HUES64 (cell line): Measurements from ENCODE around the gene AK6.
A peak's percentile ranks its signal among the peaks of the same experiment; 100 is the strongest.
"Not testable (repeated sequence)": the region's sequence is repeated elsewhere in the genome, so short reads cannot be mapped to it uniquely, and the experiment has no call there.

Experiments used
- H3K27ac ChIP-seq: 2 replicates; pipeline ENCODE4 v1.7.0; 2013; ENCODE audit warnings: low read depth, low read length, inconsistent platforms
- H3K27me3 ChIP-seq: 2 replicates; pipeline ENCODE4 v1.6.1; 2013; ENCODE audit warnings: mild to moderate bottlenecking, low read length; ENCODE audit not compliant: insufficient read depth
- H3K36me3 ChIP-seq: 2 replicates; pipeline ENCODE4 v1.6.1; 2013; ENCODE audit warnings: mild to moderate bottlenecking, low read length; ENCODE audit not compliant: insufficient read depth
- H3K4me1 ChIP-seq: 2 replicates; pipeline ENCODE4 v1.6.1; 2013; ENCODE audit warnings: mild to moderate bottlenecking, low read length, moderate library complexity; ENCODE audit not compliant: insufficient read depth
- H3K4me3 ChIP-seq: 2 replicates; pipeline ENCODE4 v1.5.1; 2013; ENCODE audit warnings: mild to moderate bottlenecking, low read length, moderate library complexity
- H3K9ac ChIP-seq: 2 replicates; pipeline ENCODE4 v1.6.1; 2013; ENCODE audit warnings: mild to moderate bottlenecking, low read depth, low read length
- H3K9me3 ChIP-seq: 2 replicates; pipeline ENCODE4 v1.6.1; 2013; ENCODE audit warnings: low read depth, low read length; ENCODE audit not compliant: insufficient read depth
- WGBS: fragments of 150-250, 120-280 bp; methylation state at CpG from one replicate; pipeline ENCODE4 v1.1.7; 2013; ENCODE audit warnings: missing lambda C conversion rate; 5-methylcytosine and 5-hydroxymethylcytosine counted together

AK6 gene

GRCh38 chr5:69370335-69370734 is 1.0 kb upstream of the AK6 start:
- not testable (repeated sequence) for H3K27me3 ChIP-seq, H3K9me3 ChIP-seq, H3K27ac ChIP-seq
- H3K36me3 ChIP-seq: peaks cover 39% of the 10 kb centered on the region
- H3K4me1 ChIP-seq: peaks cover 14% of the 10 kb centered on the region; the same call in 1 of the 2 replicates
- peak overlapping the region; percentile 74 for H3K4me3 ChIP-seq
- 3% methylated on average over 16 of the region's 16 CpGs for WGBS
- peak overlapping the region; percentile 98 for H3K9ac ChIP-seq

GRCh38 chr5:69368458-69369339 is 621 bp downstream of the AK6 start:
- Histone ChIP-seq H3K9me3 (no peaks in the 10 kb centered on the region), H3K36me3 (peaks cover 36% of the 10 kb centered on the region), H3K27ac (peak overlapping the region; percentile 94), H3K27me3 (no peaks in the 10 kb centered on the region), H3K4me1 (peaks cover 14% of the 10 kb centered on the region; the same call in 1 of the 2 replicates), H3K4me3 (peak overlapping the region; percentile 74), H3K9ac (peak overlapping the region; percentile 98)
- 2% methylated on average over 38 of the region's 39 CpGs for WGBS

- Histone ChIP-seq H3K27me3 (no peaks in the 10 kb centered on the region), H3K4me1 (peaks cover 14% of the 10 kb centered on the region; the same call in 1 of the 2 replicates), H3K4me3 (peak overlapping the region; percentile 74), H3K36me3 (peaks cover 39% of the 10 kb centered on the region), H3K9ac (peak overlapping the region; percentile 98; the same call in 1 of the 2 replicates), H3K9me3 (no peaks in the 10 kb centered on the region), H3K27ac (no peak overlapping the region)
- 92% methylated on average over 11 of the region's 11 CpGs for WGBS
These were observed 1.5 kb downstream of the AK6 start for GRCh38 chr5:69367697-69368279.

GRCh38 chr5:69364850-69365249 is 4.5 kb downstream of the AK6 start:
- no peaks in the 10 kb centered on the region for H3K27me3 ChIP-seq
- no peak overlapping the region for H3K27ac ChIP-seq
- no peak overlapping the region for H3K4me3 ChIP-seq
- H3K36me3 ChIP-seq: peaks cover 45% of the 10 kb centered on the region
- 98% methylated on average over 3 of the region's 3 CpGs for WGBS
- no peak overlapping the region for H3K9ac ChIP-seq
- H3K9me3 ChIP-seq: no peaks in the 10 kb centered on the region
- H3K4me1 ChIP-seq: peaks cover 6% of the 10 kb centered on the region; the same call in 1 of the 2 replicates

- Histone ChIP-seq H3K27me3 (no peaks in the 10 kb centered on the region), H3K36me3 (peaks cover 45% of the 10 kb centered on the region), H3K9ac (no peak overlapping the region), H3K9me3 (no peaks in the 10 kb centered on the region), H3K27ac (no peak overlapping the region), H3K4me3 (no peak overlapping the region), H3K4me1 (peaks cover 6% of the 10 kb centered on the region; the same call in 1 of the 2 replicates)
- WGBS: 98% methylated on average over 3 of the region's 3 CpGs
These were observed 4.9 kb downstream of the AK6 start for GRCh38 chr5:69364414-69364813.

GRCh38 chr5:69360442-69360841 is 8.9 kb downstream of the AK6 start:
- Histone ChIP-seq H3K27me3 (no peaks in the 10 kb centered on the region), H3K36me3 (peaks cover 42% of the 10 kb centered on the region), H3K4me1 (no peaks in the 10 kb centered on the region), H3K9ac (no peak overlapping the region), H3K4me3 (no peak overlapping the region), H3K27ac (no peak overlapping the region), H3K9me3 (no peaks in the 10 kb centered on the region)
- 91% methylated on average over 1 of the region's 1 CpG for WGBS

- no peaks in the 10 kb centered on the region for H3K9me3 ChIP-seq
- H3K27me3 ChIP-seq: no peaks in the 10 kb centered on the region
- H3K36me3 ChIP-seq: peaks cover 42% of the 10 kb centered on the region
- no peak overlapping the region for H3K9ac ChIP-seq
- no peak overlapping the region for H3K4me3 ChIP-seq
- no peak overlapping the region for H3K27ac ChIP-seq
- no peaks in the 10 kb centered on the region for H3K4me1 ChIP-seq
- 99% methylated on average over 3 of the region's 3 CpGs for whole genome bisulfite sequencing
These were observed 9.6 kb downstream of the AK6 start for GRCh38 chr5:69359699-69360098.

- H3K27ac ChIP-seq: no peak overlapping the region
- H3K36me3 ChIP-seq: peaks cover 46% of the 10 kb centered on the region
- no peak overlapping the region for H3K4me3 ChIP-seq
These were observed 18.7 kb downstream of the AK6 start for GRCh38 chr5:69350664-69351063.

GRCh38 chr5:69343083-69343482 is 26.2 kb downstream of the AK6 start:
- Histone ChIP-seq H3K27ac (no peak overlapping the region), H3K9ac (no peak overlapping the region), H3K27me3 (no peaks in the 10 kb centered on the region), H3K4me1 (no peaks in the 10 kb centered on the region), H3K36me3 (no peaks in the 10 kb centered on the region), H3K9me3 (no peaks in the 10 kb centered on the region), H3K4me3 (no peak overlapping the region)
- 88% methylated on average over 1 of the region's 1 CpG for WGBS

More at GRCh38 chr5:69350664-69351063, 18.7 kb downstream of the AK6 start:
- H3K9me3 ChIP-seq: no peaks in the 10 kb centered on the region
- no peaks in the 10 kb centered on the region for H3K4me1 ChIP-seq
- no peaks in the 10 kb centered on the region for H3K27me3 ChIP-seq
- H3K9ac ChIP-seq: no peak overlapping the region

- no peaks in the 10 kb centered on the region for H3K4me1 ChIP-seq
- WGBS: 93% methylated on average over 4 of the region's 4 CpGs
- no peak overlapping the region for H3K4me3 ChIP-seq
- H3K27ac ChIP-seq: no peak overlapping the region
- H3K36me3 ChIP-seq: no peaks in the 10 kb centered on the region
- no peaks in the 10 kb centered on the region for H3K27me3 ChIP-seq
- no peak overlapping the region for H3K9ac ChIP-seq
- H3K9me3 ChIP-seq: no peaks in the 10 kb centered on the region
These were observed 27.7 kb downstream of the AK6 start for GRCh38 chr5:69341520-69342161.

- no peaks in the 10 kb centered on the region for H3K9me3 ChIP-seq
- no peaks in the 10 kb centered on the region for H3K36me3 ChIP-seq
- no peak overlapping the region for H3K4me3 ChIP-seq
- H3K9ac ChIP-seq: no peak overlapping the region
- WGBS: 93% methylated on average over 7 of the region's 7 CpGs
- H3K27ac ChIP-seq: no peak overlapping the region
- peaks cover 10% of the 10 kb centered on the region for H3K4me1 ChIP-seq
- H3K27me3 ChIP-seq: no peaks in the 10 kb centered on the region
These were observed 33.9 kb downstream of the AK6 start for GRCh38 chr5:69335341-69335935.
